Subcutaneous adipose tissue (tissue), 4 donors: ENCODE data around the gene XPO1. TPM values are rescaled to one million over a fixed set of nuclear protein-coding genes. Genes with fewer than 3 reads are reported as not detected.

Source experiments
- CTCF ChIP-seq: fragments of 450-650 bp; IDR thresholded peaks from one replicate; pipeline ENCODE4 v1.5.1; 2016; ENCODE audit warnings: low read depth, mild to moderate bottlenecking, control low read depth, antibody characterized with exemption, moderate library complexity
- total RNA-seq, 4 donors: library from RNA; depleted of rRNA; stranded (reverse); fragments of >200 nt; gene quantifications; one replicate each; pipeline ENCODE4 v1.1.0, GENCODE V29; 2016

XPO1 gene
- total RNA-seq, 4 donors from 2014 or later: 96.1 to 139 (median 121) TPM

GRCh38 chr2:61562615-61563014, 24.5 kb upstream of the XPO1 start:
- no peak for TF ChIP-seq CTCF

GRCh38 chr2:61558160-61558559, 20.0 kb upstream of the XPO1 start:
- TF ChIP-seq CTCF: no peak

GRCh38 chr2:61557381-61557780, 19.2 kb upstream of the XPO1 start:
- TF ChIP-seq CTCF: no peak

- no peak for TF ChIP-seq CTCF
Observed at GRCh38 chr2:61554604-61555003, 16.4 kb upstream of the XPO1 start.

- TF ChIP-seq CTCF: no peak
Observed at GRCh38 chr2:61550375-61551209, 12.4 kb upstream of the XPO1 start.

GRCh38 chr2:61549546-61549945, 11.4 kb upstream of the XPO1 start:
- no peak for TF ChIP-seq CTCF

- no peak for TF ChIP-seq CTCF
Observed at GRCh38 chr2:61543062-61543461, 4.9 kb upstream of the XPO1 start.
